ENCODE results near the gene SNPH.

SNPH gene

DNA sequence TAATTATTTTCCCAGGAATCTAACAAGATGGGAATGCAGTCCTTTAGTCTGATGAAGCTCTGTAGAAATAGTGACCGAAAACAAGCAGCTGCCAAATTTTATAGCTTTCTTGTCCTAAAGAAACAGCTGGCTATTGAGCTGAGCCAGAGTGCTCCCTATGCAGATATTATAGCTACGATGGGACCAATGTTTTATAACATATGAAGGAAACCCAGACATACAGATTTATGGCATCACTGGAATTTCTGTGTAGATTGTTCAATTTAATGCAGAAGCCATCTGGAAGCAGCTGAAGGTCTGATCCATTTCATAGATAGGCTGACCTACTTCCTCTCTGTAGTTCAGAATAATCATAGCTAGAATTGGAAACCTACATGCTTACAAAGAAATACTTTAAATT, 11.8 kb upstream of the SNPH start:
- Histone ChIP-seq H3K9me2 (replicated peaks; ENCODE audit: insufficient read depth, low read length) (no peaks in the 10 kb centered on the region), H3K9ac (ENCODE audit: low read length) (no peak overlapping the region), H3K9me3 (replicated peaks; ENCODE audit: insufficient read depth, low read length) (no peaks in the 10 kb centered on the region), H3K79me2 (ENCODE audit: low read length) (no peaks in the 10 kb centered on the region), H3K4me1 (ENCODE audit: low read length) (peaks cover 3% of the 10 kb centered on the region; the same call in 1 of the 2 replicates), H3K36me3 (replicated peaks; ENCODE audit: insufficient read depth, low read length) (no peaks in the 10 kb centered on the region), H3K27me3 (replicated peaks; ENCODE audit: insufficient read depth, low read length) (no peaks in the 10 kb centered on the region; the same call in 1 of the 2 replicates), H3K4me2 (ENCODE audit: low read depth, low read length) (no peak overlapping the region), H3F3A (ENCODE audit: insufficient read depth, low read length) (no peaks in the 10 kb centered on the region), H3K4me3 (ENCODE audit: low read length) (no peak overlapping the region), H2AFZ (ENCODE audit: low read length) (no peak overlapping the region), H4K20me1 (ENCODE audit: insufficient read depth, low read length) (no peaks in the 10 kb centered on the region), H3K27ac (ENCODE audit: low read length) (no peak overlapping the region)
- no peak for DNase-seq
- TF ChIP-seq EZH2 (optimal IDR thresholded peaks at IDR 0.05; ENCODE audit: low read depth, low read length) (no peak), EZH2phosphoT487 (IDR thresholded peaks at IDR 0.05; ENCODE audit: low read length) (no peak)
- TF ChIP-seq, protein P1, sequence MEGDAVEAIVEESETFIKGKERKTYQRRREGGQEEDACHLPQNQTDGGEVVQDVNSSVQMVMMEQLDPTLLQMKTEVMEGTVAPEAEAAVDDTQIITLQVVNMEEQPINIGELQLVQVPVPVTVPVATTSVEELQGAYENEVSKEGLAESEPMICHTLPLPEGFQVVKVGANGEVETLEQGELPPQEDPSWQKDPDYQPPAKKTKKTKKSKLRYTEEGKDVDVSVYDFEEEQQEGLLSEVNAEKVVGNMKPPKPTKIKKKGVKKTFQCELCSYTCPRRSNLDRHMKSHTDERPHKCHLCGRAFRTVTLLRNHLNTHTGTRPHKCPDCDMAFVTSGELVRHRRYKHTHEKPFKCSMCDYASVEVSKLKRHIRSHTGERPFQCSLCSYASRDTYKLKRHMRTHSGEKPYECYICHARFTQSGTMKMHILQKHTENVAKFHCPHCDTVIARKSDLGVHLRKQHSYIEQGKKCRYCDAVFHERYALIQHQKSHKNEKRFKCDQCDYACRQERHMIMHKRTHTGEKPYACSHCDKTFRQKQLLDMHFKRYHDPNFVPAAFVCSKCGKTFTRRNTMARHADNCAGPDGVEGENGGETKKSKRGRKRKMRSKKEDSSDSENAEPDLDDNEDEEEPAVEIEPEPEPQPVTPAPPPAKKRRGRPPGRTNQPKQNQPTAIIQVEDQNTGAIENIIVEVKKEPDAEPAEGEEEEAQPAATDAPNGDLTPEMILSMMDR (IDR thresholded peaks at IDR 0.05; ENCODE audit: low read length) = no peak

DNA sequence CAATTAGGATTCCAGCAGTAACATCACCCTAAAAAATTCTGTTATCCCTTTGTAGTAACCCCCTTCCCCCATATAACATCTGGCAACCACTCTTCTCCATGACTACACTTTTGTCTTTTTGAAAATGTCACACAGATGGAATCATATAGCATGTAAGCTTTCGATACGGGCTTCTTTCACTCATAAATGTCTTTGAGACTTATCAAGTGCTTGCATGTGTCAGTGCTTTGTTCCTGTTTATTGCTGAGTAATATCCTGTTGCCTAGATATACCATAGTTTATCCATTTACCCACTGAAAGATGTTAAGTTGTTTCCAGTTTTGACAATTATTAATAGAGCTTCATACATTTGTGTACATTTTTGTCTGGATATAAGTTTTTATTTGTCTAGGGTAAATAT, 10.4 kb upstream of the SNPH start:
- no peaks in the 10 kb centered on the region for H3K79me2 ChIP-seq (ENCODE audit: low read length)
- TF ChIP-seq, protein P1 (IDR thresholded peaks at IDR 0.05; ENCODE audit: low read length) = no peak
- TF ChIP-seq EZH2phosphoT487 (IDR thresholded peaks at IDR 0.05; ENCODE audit: low read length) = no peak
- no peak for TF ChIP-seq EZH2 (optimal IDR thresholded peaks at IDR 0.05; ENCODE audit: low read depth, low read length)
- DNase-seq = no peak

DNA sequence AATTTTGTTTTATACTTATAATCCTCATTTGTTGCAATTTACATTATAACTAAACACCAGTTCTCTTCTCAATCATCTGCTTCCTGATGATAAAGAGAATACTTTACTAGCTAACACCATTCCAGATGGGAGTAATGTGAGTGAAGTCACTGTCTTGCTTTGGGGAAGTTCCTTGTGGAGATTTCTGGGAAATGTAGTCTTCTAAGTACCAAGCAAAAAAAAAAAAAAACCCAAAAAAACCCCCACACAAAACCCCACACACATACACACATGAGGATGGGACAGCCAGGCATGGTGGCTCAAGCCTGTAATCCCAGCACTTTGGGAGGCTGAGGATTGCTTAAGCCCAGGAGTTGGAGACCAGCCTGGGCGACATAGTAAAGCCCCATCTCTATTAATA, 2.2 kb upstream of the SNPH start:
- Histone ChIP-seq H2AFZ (ENCODE audit: low read length) (no peak overlapping the region), H3K9me2 (replicated peaks; ENCODE audit: insufficient read depth, low read length) (no peaks in the 10 kb centered on the region), H3K4me2 (ENCODE audit: low read depth, low read length) (no peak overlapping the region), H4K20me1 (ENCODE audit: insufficient read depth, low read length) (no peaks in the 10 kb centered on the region), H3K36me3 (replicated peaks; ENCODE audit: insufficient read depth, low read length) (no peaks in the 10 kb centered on the region), H3K9ac (ENCODE audit: low read length) (no peak overlapping the region), H3K4me3 (ENCODE audit: low read length) (no peak overlapping the region), H3K4me1 (ENCODE audit: low read length) (peaks cover 7% of the 10 kb centered on the region), H3F3A (ENCODE audit: insufficient read depth, low read length) (no peaks in the 10 kb centered on the region), H3K27me3 (replicated peaks; ENCODE audit: insufficient read depth, low read length) (no peaks in the 10 kb centered on the region), H3K27ac (ENCODE audit: low read length) (no peak overlapping the region), H3K79me2 (ENCODE audit: low read length) (no peaks in the 10 kb centered on the region), H3K9me3 (replicated peaks; ENCODE audit: insufficient read depth, low read length) (no peaks in the 10 kb centered on the region)
- DNase-seq = no peak
- TF ChIP-seq EZH2phosphoT487 (IDR thresholded peaks at IDR 0.05; ENCODE audit: low read length) (no peak), EZH2 (optimal IDR thresholded peaks at IDR 0.05; ENCODE audit: low read depth, low read length) (no peak)
- TF ChIP-seq, protein P1 (IDR thresholded peaks at IDR 0.05; ENCODE audit: low read length) = no peak

More for the DNA sequence above, 10.4 kb upstream of the SNPH start:
- H3K4me1 ChIP-seq (ENCODE audit: low read length) = no peaks in the 10 kb centered on the region
- H3K9me3 ChIP-seq (replicated peaks; ENCODE audit: insufficient read depth, low read length) = no peaks in the 10 kb centered on the region
- H3F3A ChIP-seq (ENCODE audit: insufficient read depth, low read length) = no peaks in the 10 kb centered on the region
- no peak overlapping the region for H3K27ac ChIP-seq (ENCODE audit: low read length)
- no peaks in the 10 kb centered on the region for H3K9me2 ChIP-seq (replicated peaks; ENCODE audit: insufficient read depth, low read length)
- no peaks in the 10 kb centered on the region; the same call in 1 of the 2 replicates for H3K27me3 ChIP-seq (replicated peaks; ENCODE audit: insufficient read depth, low read length)
- H3K4me3 ChIP-seq (ENCODE audit: low read length) = no peak overlapping the region
- H4K20me1 ChIP-seq (ENCODE audit: insufficient read depth, low read length) = no peaks in the 10 kb centered on the region
- no peak overlapping the region for H2AFZ ChIP-seq (ENCODE audit: low read length)
- H3K9ac ChIP-seq (ENCODE audit: low read length) = no peak overlapping the region
- H3K36me3 ChIP-seq (replicated peaks; ENCODE audit: insufficient read depth, low read length) = no peaks in the 10 kb centered on the region
- no peak overlapping the region for H3K4me2 ChIP-seq (ENCODE audit: low read depth, low read length)
